ENCODE results near the gene HECTD1.
"Not testable (repeated sequence)": the region's sequence is repeated elsewhere in the genome, so short reads cannot be mapped to it uniquely, and the experiment has no call there.

Gene HECTD1

GRCh38 chr14:31110872-31111271, 96.7 kb downstream of the HECTD1 start:
- no peaks in the 10 kb centered on the region for H3K4me1 ChIP-seq (ENCODE audit: control insufficient read depth in 1 of 2, insufficient read depth in 2 of 2, low read length in 2 of 2)
- no peaks in the 10 kb centered on the region for H3K27me3 ChIP-seq (ENCODE audit: low read depth, low read length)
- peaks cover 52 to 88% of the 10 kb centered on the region in 2 donors for H3K36me3 ChIP-seq (ENCODE audit: control insufficient read depth in 1 of 2, insufficient read depth in 2 of 2, low read length in 2 of 2)
- H3K9me3 ChIP-seq (ENCODE audit: control insufficient read depth in 1 of 2, low read length in 2 of 2) = no peaks in the 10 kb centered on the region
- no peak overlapping the region for H3K4me3 ChIP-seq (ENCODE audit: low read depth in 1 of 2, low read length in 2 of 2)
- H3K27ac ChIP-seq (ENCODE audit: low read length) = no peak overlapping the region

GRCh38 chr14:31109257-31109656, 98.3 kb downstream of the HECTD1 start:
- Histone ChIP-seq H3K4me1 (ENCODE audit: control insufficient read depth in 1 of 2, insufficient read depth in 2 of 2, low read length in 2 of 2) (no peaks in the 10 kb centered on the region), H3K36me3 (ENCODE audit: control insufficient read depth in 1 of 2, insufficient read depth in 2 of 2, low read length in 2 of 2) (peaks cover 54 to 88% of the 10 kb centered on the region in 2 donors), H3K9me3 (ENCODE audit: control insufficient read depth in 1 of 2, low read length in 2 of 2) (no peaks in the 10 kb centered on the region), H3K27me3 (ENCODE audit: low read depth, low read length) (no peaks in the 10 kb centered on the region), H3K27ac (ENCODE audit: low read length) (no peak overlapping the region), H3K4me3 (ENCODE audit: low read depth in 1 of 2, low read length in 2 of 2) (no peak overlapping the region)

- Histone ChIP-seq H3K36me3 (ENCODE audit: control insufficient read depth in 1 of 2, insufficient read depth in 2 of 2, low read length in 2 of 2) (peaks cover 55 to 86% of the 10 kb centered on the region in 2 donors), H3K9me3 (ENCODE audit: control insufficient read depth in 1 of 2, low read length in 2 of 2) (no peaks in the 10 kb centered on the region), H3K27me3 (ENCODE audit: low read depth, low read length) (no peaks in the 10 kb centered on the region), H3K4me1 (ENCODE audit: control insufficient read depth in 1 of 2, insufficient read depth in 2 of 2, low read length in 2 of 2) (no peaks in the 10 kb centered on the region), H3K4me3 (ENCODE audit: low read depth in 1 of 2, low read length in 2 of 2) (no peak overlapping the region), H3K27ac (ENCODE audit: low read length) (no peak overlapping the region)
These were observed 100.8 kb downstream of the HECTD1 start for GRCh38 chr14:31106768-31107167.

- Histone ChIP-seq H3K4me1 (ENCODE audit: control insufficient read depth in 1 of 2, insufficient read depth in 2 of 2, low read length in 2 of 2) (no peaks in the 10 kb centered on the region), H3K4me3 (ENCODE audit: low read depth in 1 of 2, low read length in 2 of 2) (no peak overlapping the region), H3K36me3 (ENCODE audit: control insufficient read depth in 1 of 2, insufficient read depth in 2 of 2, low read length in 2 of 2) (peaks cover 27 to 40% of the 10 kb centered on the region in 2 donors), H3K9me3 (ENCODE audit: control insufficient read depth in 1 of 2, low read length in 2 of 2) (no peaks in the 10 kb centered on the region), H3K27me3 (ENCODE audit: low read depth, low read length) (no peaks in the 10 kb centered on the region), H3K27ac (ENCODE audit: low read length) (no peak overlapping the region)
These were observed 110.5 kb downstream of the HECTD1 start for GRCh38 chr14:31097081-31097480.

GRCh38 chr14:31096255-31096654, 111.3 kb downstream of the HECTD1 start:
- no peaks in the 10 kb centered on the region for H3K27me3 ChIP-seq (ENCODE audit: low read depth, low read length)
- no peaks in the 10 kb centered on the region for H3K9me3 ChIP-seq (ENCODE audit: control insufficient read depth in 1 of 2, low read length in 2 of 2)
- H3K36me3 ChIP-seq (ENCODE audit: control insufficient read depth in 1 of 2, insufficient read depth in 2 of 2, low read length in 2 of 2) = peaks cover 22 to 32% of the 10 kb centered on the region in 2 donors
- H3K27ac ChIP-seq (ENCODE audit: low read length) = no peak overlapping the region
- H3K4me3 ChIP-seq (ENCODE audit: low read depth in 1 of 2, low read length in 2 of 2) = no peak overlapping the region
- peaks cover 4 to 6% of the 10 kb centered on the region in 2 donors for H3K4me1 ChIP-seq (ENCODE audit: control insufficient read depth in 1 of 2, insufficient read depth in 2 of 2, low read length in 2 of 2)

GRCh38 chr14:31095817-31096216, 111.8 kb downstream of the HECTD1 start:
- H3K9me3 ChIP-seq (ENCODE audit: control insufficient read depth in 1 of 2, low read length in 2 of 2); H3K27me3 ChIP-seq (ENCODE audit: low read depth, low read length); H3K4me1 ChIP-seq (ENCODE audit: control insufficient read depth in 1 of 2, insufficient read depth in 2 of 2, low read length in 2 of 2); H3K4me3 ChIP-seq (ENCODE audit: low read depth in 1 of 2, low read length in 2 of 2); H3K27ac ChIP-seq (ENCODE audit: low read length): not testable (repeated sequence)
- peaks cover 18 to 28% of the 10 kb centered on the region in 2 donors for H3K36me3 ChIP-seq (ENCODE audit: control insufficient read depth in 1 of 2, insufficient read depth in 2 of 2, low read length in 2 of 2)

GRCh38 chr14:31093884-31094839, 113.4 kb downstream of the HECTD1 start:
- not testable (repeated sequence) for H3K27me3 ChIP-seq (ENCODE audit: low read depth, low read length); H3K9me3 ChIP-seq (ENCODE audit: control insufficient read depth in 1 of 2, low read length in 2 of 2); H3K4me3 ChIP-seq (ENCODE audit: low read depth in 1 of 2, low read length in 2 of 2); H3K27ac ChIP-seq (ENCODE audit: low read length)
- Histone ChIP-seq H3K36me3 (ENCODE audit: control insufficient read depth in 1 of 2, insufficient read depth in 2 of 2, low read length in 2 of 2) (peaks cover 7 to 15% of the 10 kb centered on the region in 2 donors), H3K4me1 (ENCODE audit: control insufficient read depth in 1 of 2, insufficient read depth in 2 of 2, low read length in 2 of 2) (peaks cover 8 to 13% of the 10 kb centered on the region in 2 donors)

GRCh38 chr14:31092160-31092708, 115.4 kb downstream of the HECTD1 start:
- no peak overlapping the region for H3K27ac ChIP-seq (ENCODE audit: low read length)
- peaks cover 8 to 13% of the 10 kb centered on the region in 2 donors for H3K4me1 ChIP-seq (ENCODE audit: control insufficient read depth in 1 of 2, insufficient read depth in 2 of 2, low read length in 2 of 2)
- H3K4me3 ChIP-seq (ENCODE audit: low read depth in 1 of 2, low read length in 2 of 2) = no peak overlapping the region
- no peaks in the 10 kb centered on the region for H3K9me3 ChIP-seq (ENCODE audit: control insufficient read depth in 1 of 2, low read length in 2 of 2)
- peaks cover 0 to 4% of the 10 kb centered on the region in 2 donors for H3K36me3 ChIP-seq (ENCODE audit: control insufficient read depth in 1 of 2, insufficient read depth in 2 of 2, low read length in 2 of 2)
- no peaks in the 10 kb centered on the region for H3K27me3 ChIP-seq (ENCODE audit: low read depth, low read length)

GRCh38 chr14:31090883-31091764, 116.5 kb downstream of the HECTD1 start:
- no peak overlapping the region for H3K4me3 ChIP-seq (ENCODE audit: low read depth in 1 of 2, low read length in 2 of 2)
- H3K9me3 ChIP-seq (ENCODE audit: control insufficient read depth in 1 of 2, low read length in 2 of 2) = no peaks in the 10 kb centered on the region
- no peaks in the 10 kb centered on the region for H3K36me3 ChIP-seq (ENCODE audit: control insufficient read depth in 1 of 2, insufficient read depth in 2 of 2, low read length in 2 of 2)
- peak overlapping the region; percentile 82 for H3K27ac ChIP-seq (ENCODE audit: low read length)
- H3K27me3 ChIP-seq (ENCODE audit: low read depth, low read length) = no peaks in the 10 kb centered on the region
- H3K4me1 ChIP-seq (ENCODE audit: control insufficient read depth in 1 of 2, insufficient read depth in 2 of 2, low read length in 2 of 2) = peaks cover 8 to 13% of the 10 kb centered on the region in 2 donors

- not testable (repeated sequence) for H3K27me3 ChIP-seq (ENCODE audit: low read depth, low read length); H3K27ac ChIP-seq (ENCODE audit: low read length); H3K36me3 ChIP-seq (ENCODE audit: control insufficient read depth in 1 of 2, insufficient read depth in 2 of 2, low read length in 2 of 2); H3K4me3 ChIP-seq (ENCODE audit: low read depth in 1 of 2, low read length in 2 of 2); H3K4me1 ChIP-seq (ENCODE audit: control insufficient read depth in 1 of 2, insufficient read depth in 2 of 2, low read length in 2 of 2); H3K9me3 ChIP-seq (ENCODE audit: control insufficient read depth in 1 of 2, low read length in 2 of 2)
These were observed 121.1 kb downstream of the HECTD1 start for GRCh38 chr14:31086466-31086865.

GRCh38 chr14:31085027-31085426, 122.6 kb downstream of the HECTD1 start:
- peaks cover 0 to 8% of the 10 kb centered on the region in 2 donors for H3K36me3 ChIP-seq (ENCODE audit: control insufficient read depth in 1 of 2, insufficient read depth in 2 of 2, low read length in 2 of 2)
- no peaks in the 10 kb centered on the region for H3K4me1 ChIP-seq (ENCODE audit: control insufficient read depth in 1 of 2, insufficient read depth in 2 of 2, low read length in 2 of 2)
- no peaks in the 10 kb centered on the region for H3K27me3 ChIP-seq (ENCODE audit: low read depth, low read length)
- no peak overlapping the region for H3K27ac ChIP-seq (ENCODE audit: low read length)
- no peaks in the 10 kb centered on the region for H3K9me3 ChIP-seq (ENCODE audit: control insufficient read depth in 1 of 2, low read length in 2 of 2)
- no peak overlapping the region for H3K4me3 ChIP-seq (ENCODE audit: low read depth in 1 of 2, low read length in 2 of 2)
